ENCODE measurements around the gene TK1.
"Not testable (repeated sequence)": the region's sequence is repeated elsewhere in the genome, so short reads cannot be mapped to it uniquely, and the experiment has no call there.

Gene TK1

DNA sequence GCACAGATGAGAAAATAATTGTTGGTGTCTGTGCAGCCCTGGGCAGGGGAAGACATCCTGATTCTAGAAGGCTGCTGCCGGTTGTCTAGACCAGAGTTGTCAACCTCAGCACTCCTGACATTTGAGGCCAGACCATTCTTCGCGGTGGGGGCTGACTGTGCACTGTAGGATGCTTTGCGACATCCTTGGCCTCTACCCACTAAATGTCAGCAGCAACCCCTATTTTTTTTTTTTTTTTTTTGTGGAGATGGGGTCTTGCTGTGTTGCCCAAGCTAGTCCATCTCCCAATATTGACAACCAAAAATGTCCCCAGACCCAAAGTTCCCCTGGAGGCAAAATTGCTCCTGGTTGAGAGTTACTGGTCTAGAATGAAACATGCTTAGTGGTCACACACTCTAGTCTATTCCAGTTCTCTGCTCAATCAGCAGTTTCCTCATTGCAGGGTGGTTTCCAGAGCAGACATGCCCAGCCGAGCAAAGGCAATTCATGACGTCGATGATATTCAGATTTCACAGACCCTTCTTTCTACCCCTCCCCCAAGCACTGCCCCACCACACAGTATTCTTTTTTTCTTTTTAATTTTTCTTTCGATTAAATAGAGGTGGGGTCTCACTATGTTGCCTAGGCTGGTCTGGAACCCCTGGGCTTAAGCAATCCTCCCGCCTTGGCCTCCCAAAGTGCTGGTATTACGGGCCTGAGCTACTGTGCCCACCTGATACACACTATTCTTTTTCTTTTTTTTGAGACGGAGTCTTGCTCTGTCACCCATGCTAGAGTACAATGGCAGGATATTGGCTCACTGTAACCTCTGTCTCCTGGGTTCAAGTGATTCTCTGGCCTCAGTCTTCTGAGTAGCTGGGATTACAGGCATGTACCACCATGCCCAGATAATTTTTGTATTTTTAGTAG lies 31.7 kb downstream of the TK1 start:
- DNase-seq (ENCODE audit: low spot score): no peak
- FAIRE-seq: no peak

- no peak for FAIRE-seq
- no peak for DNase-seq (ENCODE audit: low spot score)
These were observed 35.3 kb downstream of the TK1 start for GRCh38 chr17:78151514-78152008.

DNA sequence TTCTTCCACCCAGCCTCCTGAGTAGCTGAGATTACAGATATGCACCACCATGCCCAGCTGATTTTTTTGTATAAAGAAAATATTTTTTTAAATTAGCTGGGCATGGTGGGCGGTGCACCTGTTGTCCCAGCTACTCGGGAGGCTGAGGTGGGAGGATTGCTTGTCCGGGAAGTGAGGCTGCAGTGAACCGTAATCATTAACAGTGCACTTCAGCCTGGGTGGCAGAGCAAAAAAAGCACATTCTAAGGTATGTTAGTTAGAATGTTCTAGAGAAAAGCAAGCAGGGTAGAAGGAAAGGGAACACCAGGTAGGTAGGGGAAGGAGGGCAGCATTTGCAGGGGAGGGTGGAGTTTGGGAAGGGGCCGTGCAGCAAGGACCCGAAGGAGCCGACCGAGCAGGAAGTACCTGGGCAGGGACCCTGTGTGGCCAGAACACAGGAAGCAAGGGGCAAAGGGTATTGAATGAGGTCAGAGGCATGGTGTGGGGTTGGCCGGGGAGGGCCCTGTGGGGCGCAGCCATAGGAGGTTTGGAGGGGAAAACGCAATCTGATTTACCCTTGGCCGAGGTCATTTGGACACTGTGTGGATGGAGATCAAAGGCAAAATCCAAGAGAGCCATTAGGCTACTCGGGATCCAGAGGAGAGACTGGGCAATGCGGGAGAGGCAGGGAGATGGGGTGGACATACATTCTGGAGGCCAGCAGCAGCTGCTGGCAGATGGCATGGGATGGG lies 38.4 kb downstream of the TK1 start:
- no peak for FAIRE-seq
- DNase-seq (ENCODE audit: low spot score): no peak

- no peak for FAIRE-seq
- DNase-seq (ENCODE audit: low spot score): no peak
These were observed 39.4 kb downstream of the TK1 start for GRCh38 chr17:78147315-78147998.

- DNase-seq (ENCODE audit: low spot score) (no peak), FAIRE-seq (no peak)
These were observed 40.0 kb downstream of the TK1 start for GRCh38 chr17:78146881-78147280.

DNA sequence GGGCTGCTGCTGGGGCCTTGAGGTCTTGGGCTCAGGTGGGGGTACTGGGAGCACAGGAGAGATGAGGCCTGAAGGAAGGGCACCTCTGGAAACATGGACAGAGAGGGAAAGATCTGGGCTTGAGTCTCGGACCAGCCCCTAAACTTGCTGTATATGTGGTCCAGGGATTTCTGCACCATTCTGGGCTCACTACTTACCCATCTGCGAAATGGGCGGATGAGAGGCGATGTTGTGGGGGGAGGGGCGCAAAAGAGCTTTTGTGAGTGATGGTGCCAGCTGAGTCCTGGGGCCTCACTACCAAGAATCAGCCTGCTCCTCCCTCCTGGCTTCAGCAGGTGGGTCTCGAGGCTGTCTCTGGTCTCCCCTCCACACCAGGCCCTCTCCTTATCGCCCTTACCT lies 40.4 kb downstream of the TK1 start:
- FAIRE-seq (no peak), DNase-seq (ENCODE audit: low spot score) (no peak)

- FAIRE-seq (no peak), DNase-seq (ENCODE audit: low spot score) (no peak)
These were observed 41.9 kb downstream of the TK1 start for GRCh38 chr17:78144736-78145641.

- DNase-seq (ENCODE audit: low spot score) (peak; percentile 44), FAIRE-seq (no peak)
These were observed 42.6 kb downstream of the TK1 start for GRCh38 chr17:78144147-78144719.

DNA sequence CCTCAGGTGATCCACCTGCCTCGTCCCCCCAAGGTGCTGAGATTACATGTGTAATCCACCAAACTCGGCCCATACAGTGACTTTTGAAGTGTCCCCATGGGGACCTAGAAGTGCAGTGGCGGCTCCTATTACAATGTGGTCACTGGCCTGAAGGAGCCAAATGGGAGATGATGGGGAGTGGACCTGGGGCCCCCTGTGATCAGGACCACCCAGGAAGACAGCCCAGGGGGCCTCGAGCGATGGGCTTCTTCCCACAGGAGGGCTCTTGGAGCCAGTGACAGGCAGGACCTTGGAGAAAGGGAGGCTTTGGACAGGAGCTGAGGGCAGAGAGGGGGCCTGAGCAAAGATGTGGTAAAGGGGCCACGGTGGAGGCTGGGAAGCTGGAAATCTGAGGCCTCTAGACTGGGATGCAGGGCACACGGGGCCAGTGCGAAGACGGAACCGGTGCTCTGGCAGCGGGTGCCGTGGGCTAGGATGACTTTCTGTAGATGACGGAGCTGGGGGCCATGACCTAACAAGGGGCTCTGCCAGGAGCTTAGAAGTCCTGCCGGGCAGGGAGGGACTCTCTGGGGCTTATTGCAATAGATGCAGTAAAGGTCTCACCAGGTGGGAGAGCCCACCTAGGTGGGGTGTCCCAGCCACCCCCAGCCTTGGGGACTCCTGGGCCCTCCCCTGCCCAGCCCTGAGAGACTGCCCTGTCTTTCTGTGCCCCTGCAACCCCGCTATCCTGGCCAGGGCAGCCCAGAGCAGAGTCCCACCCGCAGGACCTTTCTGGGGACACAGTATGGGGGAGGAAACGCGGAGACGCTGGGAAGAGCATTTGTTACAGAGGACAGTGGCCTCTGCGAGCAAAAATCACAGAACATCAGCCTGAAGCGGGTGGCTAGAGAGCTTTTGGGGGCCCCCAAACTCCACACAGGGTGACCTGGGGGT lies 43.4 kb downstream of the TK1 start:
- DNase-seq (ENCODE audit: low spot score): no peak
- FAIRE-seq: no peak

- peak; percentile 84 for FAIRE-seq
- peak; percentile 90 for DNase-seq (ENCODE audit: low spot score)
These were observed 44.6 kb downstream of the TK1 start for GRCh38 chr17:78142119-78142861.

DNA sequence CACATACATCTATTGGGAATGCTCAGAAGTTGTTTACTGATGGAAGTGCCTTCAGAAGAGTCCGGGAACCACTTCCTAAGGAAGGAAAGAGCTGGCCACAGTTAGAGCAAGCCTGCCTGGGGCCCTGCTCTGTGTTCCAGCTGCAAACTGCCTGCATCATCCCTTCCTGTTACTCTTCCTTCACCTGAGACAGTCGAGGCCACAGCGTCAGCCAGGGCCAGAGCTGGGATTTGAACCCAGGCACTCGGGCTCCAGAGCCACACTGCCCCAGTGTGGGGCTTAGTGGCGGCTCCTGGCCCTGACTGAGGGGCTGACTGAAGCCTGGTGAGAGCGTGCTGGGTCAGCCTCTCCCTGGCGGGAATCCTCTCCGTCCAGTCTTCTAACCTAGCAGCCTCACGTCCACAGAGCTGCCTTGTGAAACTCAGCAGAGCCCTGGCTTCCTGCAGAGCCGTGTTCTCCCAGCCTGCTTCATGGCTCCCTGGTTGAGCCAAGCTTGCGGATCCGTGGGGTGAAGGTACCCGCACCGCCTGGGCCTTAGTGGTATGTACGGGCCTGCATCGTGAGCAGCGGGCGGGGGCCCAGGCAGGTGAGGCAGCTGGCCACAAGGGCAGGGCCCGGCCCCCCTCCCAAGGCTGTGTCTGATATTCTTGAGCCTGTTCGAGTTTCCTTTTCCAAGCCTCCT lies 45.3 kb downstream of the TK1 start:
- DNase-seq (ENCODE audit: low spot score) (no peak), FAIRE-seq (no peak)

DNA sequence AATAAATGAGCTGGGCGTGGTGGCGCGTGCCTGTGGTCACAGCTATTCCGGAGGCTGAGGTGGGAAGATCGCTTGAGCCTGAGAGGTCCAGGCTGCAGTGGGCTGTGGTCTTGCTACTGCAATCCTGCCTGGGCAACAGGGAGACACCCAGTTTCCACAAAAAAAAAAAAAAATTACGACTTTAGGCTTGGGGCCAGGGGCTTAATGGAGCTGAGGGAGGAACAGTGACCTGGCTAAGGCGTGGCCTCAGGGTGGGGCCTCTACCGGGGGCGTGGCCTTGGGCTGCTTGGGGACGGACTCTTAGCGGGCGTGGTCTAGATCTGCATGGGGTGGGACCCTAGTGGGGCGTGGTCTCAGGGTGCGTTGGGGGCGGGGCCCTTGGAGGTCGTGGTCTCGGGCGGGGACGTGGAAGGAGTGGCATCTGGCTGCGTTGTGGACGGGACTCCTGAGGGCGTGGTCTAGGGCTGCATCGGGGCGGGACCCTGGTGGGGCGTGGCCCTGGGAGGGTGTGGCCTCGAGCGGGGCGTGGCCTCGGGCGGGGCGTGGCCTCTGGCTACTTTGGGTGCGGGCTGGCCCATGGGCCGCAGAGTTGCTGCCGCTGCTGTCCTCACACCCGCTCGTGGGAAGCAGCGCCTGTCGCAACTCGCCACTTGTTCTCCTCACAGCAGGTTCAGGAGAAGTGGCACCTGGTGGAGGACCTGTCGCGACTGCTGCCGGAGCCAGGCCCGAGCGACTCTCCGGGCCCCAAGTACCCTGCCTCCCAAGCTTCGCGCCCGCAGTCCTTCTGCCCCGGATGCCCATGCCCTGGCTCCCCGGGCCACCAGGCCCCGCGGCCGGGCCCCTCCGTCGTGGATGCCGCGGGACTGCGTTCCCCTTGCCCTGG lies 46.4 kb downstream of the TK1 start:
- FAIRE-seq: no peak
- DNase-seq (ENCODE audit: low spot score): peak; percentile 36

DNA sequence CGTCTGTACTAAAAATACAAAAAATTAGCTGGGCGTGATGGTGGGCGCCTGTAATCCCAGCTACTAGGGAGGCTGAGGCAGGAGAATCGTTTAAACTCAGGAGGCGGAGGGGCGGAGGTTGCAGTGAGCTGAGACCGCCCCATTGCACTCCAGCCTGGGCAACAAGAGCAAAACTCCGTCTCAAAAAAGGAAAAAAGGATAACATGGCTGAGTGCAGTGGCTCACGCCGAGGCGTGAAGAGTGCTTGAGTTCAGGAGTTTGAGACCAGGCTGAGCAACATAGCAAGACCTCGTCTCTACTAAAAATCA lies 47.0 kb downstream of the TK1 start:
- not testable (repeated sequence) for DNase-seq (ENCODE audit: low spot score); FAIRE-seq

DNA sequence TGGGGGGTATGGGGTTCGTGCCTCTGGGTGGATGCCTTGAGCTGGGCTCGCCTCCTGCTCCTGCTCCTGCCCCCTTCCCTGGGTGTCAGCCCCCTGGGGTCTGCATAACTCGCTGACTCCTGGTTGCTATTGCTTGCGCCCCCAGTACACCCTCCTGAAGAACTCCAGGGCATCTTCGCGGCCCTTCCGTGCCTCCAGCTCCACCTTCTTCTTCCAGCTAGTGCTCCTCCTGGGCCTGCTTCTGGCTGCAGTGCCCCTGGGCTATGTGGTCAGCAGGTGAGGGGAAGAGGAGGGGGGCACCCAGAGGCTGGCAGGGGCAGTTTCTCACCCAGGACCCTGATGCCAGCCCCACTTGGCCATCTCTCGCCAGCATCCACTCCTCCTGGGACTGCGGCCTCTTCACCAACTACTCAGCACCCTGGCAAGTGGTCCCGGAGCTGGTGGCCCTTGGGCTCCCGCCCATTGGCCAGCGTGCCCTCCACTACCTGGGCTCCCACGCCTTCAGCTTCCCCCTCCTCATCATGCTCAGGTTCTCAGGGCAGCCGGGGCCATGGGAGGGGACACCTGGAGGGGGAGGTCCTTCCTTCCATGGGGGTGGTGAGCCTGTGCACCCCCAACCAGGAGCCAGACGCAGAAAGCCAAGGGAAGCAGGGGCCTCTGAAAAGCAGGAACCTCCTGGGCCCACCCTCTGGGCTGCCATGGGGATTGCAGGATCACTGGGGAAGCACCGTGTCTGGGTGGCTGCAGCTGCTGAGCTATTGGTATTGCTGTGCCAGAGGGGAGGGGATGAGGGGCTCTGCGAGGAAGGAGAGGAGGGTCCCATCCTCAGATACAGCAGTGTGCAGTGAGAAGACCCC lies 48.4 kb downstream of the TK1 start:
- FAIRE-seq (no peak), DNase-seq (ENCODE audit: low spot score) (no peak)

- DNase-seq (ENCODE audit: low spot score) (no peak), FAIRE-seq (no peak)
These were observed 49.3 kb downstream of the TK1 start for GRCh38 chr17:78137392-78138203.

All from RCC 7860 (cell line).